Esophagus (tissue), 2 donors: ENCODE results near the gene FOXD4. TPM values are rescaled to one million over a fixed set of nuclear protein-coding genes. Genes with fewer than 3 reads are reported as not detected.
"Not testable (repeated sequence)": the region's sequence is repeated elsewhere in the genome, so short reads cannot be mapped to it uniquely, and the experiment has no call there.

ENCODE experiments used
- H3K27ac ChIP-seq, 2 donors: one replicate each; pipeline ENCODE4 v1.5.1; 2013; ENCODE audit warnings: low read depth in 2 of 2, mild to moderate bottlenecking in 2 of 2, inconsistent platforms in 1 of 2, low read length in 1 of 2, moderate library complexity in 1 of 2
- H3K27me3 ChIP-seq, 2 donors: one replicate each; pipeline ENCODE4 v1.6.1; 2013; ENCODE audit warnings: low read length in 2 of 2, control low read depth in 1 of 2, mild to moderate bottlenecking in 1 of 2; ENCODE audit not compliant: insufficient read depth in 2 of 2, control insufficient read depth in 1 of 2
- H3K36me3 ChIP-seq, 2 donors: one replicate each; pipeline ENCODE4 v1.6.1; 2013; ENCODE audit warnings: low read length in 1 of 2; ENCODE audit not compliant: control insufficient read depth in 2 of 2, insufficient read depth in 2 of 2
- H3K4me1 ChIP-seq, 2 donors: one replicate each; pipeline ENCODE4 v1.6.1; 2013; ENCODE audit warnings: low read length in 1 of 2; ENCODE audit not compliant: control insufficient read depth in 2 of 2, insufficient read depth in 2 of 2
- H3K4me3 ChIP-seq, 2 donors: one replicate each; pipeline ENCODE4 v1.5.1; 2013; ENCODE audit warnings: low read length in 2 of 2, mild to moderate bottlenecking in 2 of 2, low read depth in 1 of 2, moderate library complexity in 1 of 2
- H3K9me3 ChIP-seq, 2 donors: one replicate each; pipeline ENCODE4 v1.6.1; 2013; ENCODE audit warnings: mild to moderate bottlenecking in 2 of 2, low read depth in 1 of 2, low read length in 1 of 2, moderate library complexity in 1 of 2; ENCODE audit not compliant: control insufficient read depth in 2 of 2, insufficient read depth in 1 of 2
- WGBS, 2 donors: extraction: QIAGEN DNeasy Blood & Tissue Kit; methylation state at CpG; one replicate each; pipeline ENCODE4 v1.1.7; 2013; 5-methylcytosine and 5-hydroxymethylcytosine counted together
- polyA plus RNA-seq, 2 donors: library from polyadenylated mRNA; stranded (reverse); fragments of 200-250 nt; gene quantifications; one replicate each; pipeline ENCODE4 v1.2.3, GENCODE V29; 2013
- donor health status: healthy with polysubstance abuse.
- donor health status: Bipolar disorder and iron deficiency.

The FOXD4 gene
- polyA plus RNA-seq, 2 donors, result 0.16 to 0.37 TPM

DNA sequence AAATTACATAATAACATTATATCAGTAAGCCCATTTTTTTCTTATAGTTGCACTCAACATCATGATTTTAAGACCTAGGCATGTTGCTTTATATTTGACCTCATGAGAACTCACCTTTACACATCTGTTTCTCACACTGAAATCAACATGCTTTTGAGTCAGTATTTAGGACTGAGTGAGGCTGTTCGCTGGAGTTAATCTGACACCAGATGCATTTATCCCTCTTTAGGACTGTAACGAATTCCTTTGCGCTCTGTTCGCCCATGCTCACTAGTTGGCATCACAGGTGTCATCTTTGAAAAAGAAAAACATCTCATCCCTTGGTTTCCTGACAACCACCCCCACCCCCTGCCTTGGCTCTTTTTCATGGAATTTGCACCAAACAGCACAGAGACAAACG is 24.3 kb downstream of the FOXD4 start:
- not testable (repeated sequence) for H3K4me1 ChIP-seq, H3K27me3 ChIP-seq, H3K9me3 ChIP-seq, H3K4me3 ChIP-seq, H3K36me3 ChIP-seq, H3K27ac ChIP-seq
- WGBS, 2 donors, result 86 to 90% methylated on average over 4 of the region's 5 CpGs

DNA sequence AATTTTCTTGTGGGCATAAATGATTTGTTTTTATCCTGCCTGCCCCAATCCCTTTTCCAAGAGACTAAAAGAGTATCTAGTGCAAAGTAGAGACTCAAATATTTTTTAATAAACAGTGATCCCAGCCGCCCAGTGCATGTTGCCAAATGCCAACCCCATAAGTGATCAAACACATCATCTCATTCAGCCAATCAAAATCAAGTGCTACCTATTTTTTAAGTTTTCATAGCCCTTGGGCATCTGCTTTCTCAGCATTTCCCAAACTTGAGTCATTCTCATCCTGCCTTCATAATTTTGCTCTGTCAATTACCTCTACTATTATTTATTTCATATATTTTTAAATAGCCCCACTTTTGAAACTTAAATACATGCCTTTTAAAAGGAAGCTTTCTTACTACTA is 27.4 kb downstream of the FOXD4 start:
- not testable (repeated sequence) for H3K9me3 ChIP-seq, H3K27me3 ChIP-seq, H3K4me3 ChIP-seq, H3K4me1 ChIP-seq, H3K27ac ChIP-seq, H3K36me3 ChIP-seq
- WGBS, 2 donors, result 60 to 61% methylated on average over 1 of the region's 1 CpG

DNA sequence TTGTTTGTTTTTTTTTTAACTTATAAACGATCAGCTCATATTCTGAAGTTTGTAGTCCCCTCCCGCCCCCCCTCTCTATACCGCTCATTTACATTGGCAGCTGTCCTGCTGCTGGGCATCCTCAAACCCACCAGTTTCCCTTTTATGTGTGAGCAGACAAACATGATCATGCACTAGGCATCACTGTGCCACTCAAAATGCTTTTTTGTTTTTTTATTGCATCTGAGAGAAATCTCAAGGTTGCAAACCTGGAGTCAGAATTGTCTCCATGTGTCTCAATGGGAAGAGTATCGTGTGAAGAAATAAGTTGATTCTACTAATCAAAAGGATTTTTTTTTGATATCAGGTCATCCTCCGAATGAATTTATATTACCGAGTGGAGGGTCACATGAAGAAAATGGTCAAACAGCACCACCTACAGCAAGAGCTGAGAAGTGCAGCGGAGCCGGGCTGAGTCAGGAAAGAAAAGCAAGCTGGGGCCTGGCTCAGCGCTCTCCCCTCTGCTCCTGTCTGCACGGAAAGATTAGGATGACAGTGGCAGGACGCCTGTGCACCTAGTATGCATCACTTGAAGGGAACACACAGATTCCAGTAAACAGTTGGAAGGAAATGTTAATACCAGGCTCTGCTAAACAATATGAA is 29.7 kb downstream of the FOXD4 start:
- not testable (repeated sequence) for H3K4me1 ChIP-seq, H3K9me3 ChIP-seq, H3K27ac ChIP-seq, H3K4me3 ChIP-seq, H3K36me3 ChIP-seq, H3K27me3 ChIP-seq
- 11 to 16% methylated on average over 4 to 5 of the region's 11 CpGs for WGBS, 2 donors

DNA sequence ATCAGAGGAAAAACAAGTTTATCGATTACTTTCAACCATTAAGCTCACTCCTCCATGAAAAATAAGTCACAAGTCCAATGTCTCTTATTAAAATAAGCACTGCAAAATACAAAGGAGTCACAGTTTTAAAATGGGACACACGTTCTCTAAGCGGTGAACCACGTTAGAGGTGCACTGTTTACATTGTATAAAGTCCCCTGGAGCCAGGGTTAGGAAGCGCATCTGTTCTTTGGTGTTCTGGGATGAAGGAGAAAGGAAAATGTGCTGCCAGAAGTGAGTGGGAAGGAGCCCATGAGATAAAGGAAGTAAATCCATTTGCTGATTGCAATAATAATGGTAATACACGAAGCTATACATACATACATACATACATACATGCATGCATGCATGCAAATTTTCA is 30.4 kb downstream of the FOXD4 start:
- not testable (repeated sequence) for H3K9me3 ChIP-seq, H3K4me1 ChIP-seq, H3K27me3 ChIP-seq, H3K36me3 ChIP-seq, H3K27ac ChIP-seq, H3K4me3 ChIP-seq
- WGBS, 2 donors, result 42 to 55% methylated on average over 4 to 6 of the region's 6 CpGs

DNA sequence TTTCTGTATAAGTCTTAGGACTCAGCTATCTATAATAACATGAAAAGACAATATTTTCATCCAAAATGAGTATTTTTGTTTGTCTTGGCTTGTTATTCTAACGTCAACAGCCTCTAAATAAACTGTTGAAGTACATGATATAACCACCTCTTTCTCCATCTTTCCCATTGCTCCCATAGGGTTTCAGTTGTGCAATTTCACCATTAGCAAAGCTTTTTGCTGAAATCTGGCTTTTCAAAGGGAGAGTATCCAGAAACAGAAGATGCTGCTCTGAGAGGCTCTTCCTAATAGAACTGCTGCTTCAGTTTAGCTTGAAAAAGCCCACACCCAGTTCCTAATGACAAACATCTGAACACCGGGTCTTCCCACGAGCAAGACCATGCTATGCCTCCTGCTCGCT is 31.1 kb downstream of the FOXD4 start:
- not testable (repeated sequence) for H3K36me3 ChIP-seq, H3K4me1 ChIP-seq, H3K9me3 ChIP-seq, H3K4me3 ChIP-seq, H3K27ac ChIP-seq, H3K27me3 ChIP-seq
- WGBS, 2 donors, result 46 to 50% methylated on average over 2 of the region's 4 CpGs

DNA sequence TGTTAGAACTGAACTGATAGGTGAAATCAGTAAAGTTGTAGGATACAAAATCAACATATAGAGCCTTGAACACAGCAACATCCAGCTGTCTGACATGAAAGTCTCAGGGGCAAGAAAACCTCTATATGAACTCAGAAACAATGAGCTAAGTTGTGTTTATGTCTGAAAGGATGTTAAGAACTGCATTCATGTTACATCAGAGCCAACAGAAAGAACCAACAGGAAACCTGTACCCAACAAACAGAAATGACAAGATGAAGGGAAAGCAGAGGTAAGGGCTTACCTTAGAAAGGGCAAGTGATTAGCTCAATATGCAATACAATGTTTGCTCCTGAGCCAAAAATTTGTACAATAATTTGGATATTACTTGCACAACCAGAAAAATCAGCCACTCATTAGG is 31.5 kb downstream of the FOXD4 start:
- not testable (repeated sequence) for H3K4me1 ChIP-seq, H3K27ac ChIP-seq, H3K9me3 ChIP-seq, H3K4me3 ChIP-seq, H3K27me3 ChIP-seq, H3K36me3 ChIP-seq

DNA sequence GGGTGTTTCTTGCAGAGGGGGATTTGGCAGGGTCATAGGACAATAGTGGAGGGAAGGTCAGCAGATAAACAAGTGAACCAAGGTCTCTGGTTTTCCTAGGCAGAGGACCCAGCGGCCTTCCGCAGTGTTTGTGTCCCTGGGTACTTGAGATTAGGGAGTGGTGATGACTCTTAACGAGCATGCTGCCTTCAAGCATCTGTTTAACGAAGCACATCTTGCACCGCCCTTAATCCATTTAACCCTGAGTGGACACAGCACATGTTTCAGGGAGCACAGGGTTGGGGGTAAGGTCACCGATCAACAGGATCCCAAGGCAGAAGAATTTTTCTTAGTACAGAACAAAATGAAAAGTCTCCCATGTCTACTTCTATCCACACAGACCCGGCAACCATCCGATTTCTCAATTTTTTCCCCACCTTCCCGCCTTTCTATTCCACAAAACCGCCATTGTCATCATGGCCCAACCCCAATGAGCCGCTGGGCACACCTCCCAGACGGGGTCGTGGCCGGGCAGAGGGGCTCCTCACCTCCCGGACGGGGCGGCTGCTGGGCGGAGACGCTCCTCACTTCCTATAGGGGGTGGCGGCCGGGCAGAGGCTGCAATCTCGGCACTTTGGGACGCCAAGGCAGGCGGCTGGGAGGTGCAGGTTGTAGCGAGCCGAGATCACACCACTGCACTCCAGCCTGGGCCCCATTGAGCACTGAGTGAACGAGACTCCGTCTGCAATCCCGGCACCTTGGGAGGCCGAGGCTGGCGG is 35.1 kb downstream of the FOXD4 start:
- not testable (repeated sequence) for H3K4me1 ChIP-seq, H3K27me3 ChIP-seq, H3K4me3 ChIP-seq, H3K36me3 ChIP-seq, H3K9me3 ChIP-seq, H3K27ac ChIP-seq
- 89 to 92% methylated on average over 28 to 30 of the region's 31 CpGs for WGBS, 2 donors

DNA sequence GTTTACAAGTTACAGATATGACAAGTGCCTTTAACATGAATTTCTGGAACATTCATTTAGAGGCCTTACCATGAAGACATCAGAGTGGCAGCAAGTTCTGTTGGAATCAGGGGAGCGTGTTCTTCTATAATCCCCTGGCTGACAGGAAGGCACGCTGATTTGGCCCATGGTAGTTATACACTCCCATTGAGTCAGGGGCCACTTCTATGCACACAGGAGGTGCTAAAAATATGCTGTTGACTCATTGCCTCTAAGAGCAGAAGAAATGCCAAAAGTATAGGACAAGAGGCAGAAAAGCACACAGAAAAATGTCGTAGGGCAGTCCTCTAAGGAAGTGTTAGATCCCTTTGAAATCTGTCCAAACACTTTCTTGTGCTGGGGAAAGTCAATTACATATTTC is 39.9 kb downstream of the FOXD4 start:
- H3K36me3 ChIP-seq, H3K9me3 ChIP-seq, H3K27me3 ChIP-seq, H3K4me3 ChIP-seq, H3K4me1 ChIP-seq, H3K27ac ChIP-seq: not testable (repeated sequence)
- 59 to 74% methylated on average over 3 of the region's 3 CpGs for WGBS, 2 donors

DNA sequence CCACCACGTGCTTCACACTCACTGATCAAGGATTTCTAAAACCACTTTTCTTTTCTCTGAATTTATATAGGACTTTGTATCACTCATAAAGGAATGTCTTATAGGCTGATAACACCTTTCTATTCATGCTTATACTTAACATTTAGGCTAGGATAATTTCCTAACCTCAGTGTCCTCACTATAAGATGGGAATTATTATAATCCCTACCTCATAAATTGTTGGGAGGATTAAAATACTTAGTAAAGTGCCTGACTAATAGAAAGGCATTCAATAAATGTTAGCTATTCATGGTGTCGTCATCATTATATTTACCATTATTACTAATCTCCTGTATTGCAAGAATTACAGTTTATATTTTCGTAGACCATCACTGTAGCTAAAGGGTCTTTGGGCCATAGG is 41.8 kb downstream of the FOXD4 start:
- H3K9me3 ChIP-seq, H3K27ac ChIP-seq, H3K27me3 ChIP-seq, H3K4me3 ChIP-seq, H3K4me1 ChIP-seq, H3K36me3 ChIP-seq: not testable (repeated sequence)
- 70 to 77% methylated on average over 3 of the region's 3 CpGs for WGBS, 2 donors

DNA sequence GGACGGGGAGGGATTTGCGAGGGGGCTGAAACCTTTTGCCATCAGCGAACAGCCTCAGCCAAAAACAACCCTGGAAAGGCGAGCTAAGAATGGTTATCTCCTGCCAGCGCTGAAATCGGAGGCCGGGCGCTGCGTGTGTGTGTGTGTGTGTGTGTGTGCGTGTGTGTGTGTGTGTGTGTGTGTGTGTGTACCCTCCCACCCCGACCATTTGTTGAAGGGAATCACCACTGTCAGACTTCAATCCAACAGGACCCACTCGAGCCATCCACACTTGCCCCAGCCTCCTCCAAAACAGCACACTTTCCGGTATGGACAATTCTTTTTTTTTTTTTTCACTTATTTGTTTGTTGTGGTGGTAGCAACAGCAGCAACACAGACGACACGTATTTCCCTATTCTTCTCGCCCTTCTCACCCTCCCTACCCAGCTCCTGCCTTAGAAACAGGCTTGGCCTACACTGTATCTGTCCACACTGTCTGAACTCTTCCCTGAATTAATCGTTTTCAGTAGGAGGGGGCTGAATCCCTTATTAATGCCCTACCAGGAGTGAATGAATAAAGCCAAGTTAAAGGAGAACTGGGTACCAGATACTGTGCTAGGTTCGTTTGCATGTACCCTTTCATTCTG is 44.2 kb downstream of the FOXD4 start:
- peak overlapping the region in 1 of 2 donors; percentile 58 for H3K4me3 ChIP-seq
- H3K4me1 ChIP-seq, H3K27me3 ChIP-seq, H3K27ac ChIP-seq, H3K9me3 ChIP-seq, H3K36me3 ChIP-seq: not testable (repeated sequence)
- WGBS, 2 donors, result 15 to 19% methylated on average over 13 to 17 of the region's 18 CpGs
